H1 (cell line): ENCODE results near the gene CELF2. TPM values are rescaled to one million over a fixed set of nuclear protein-coding genes. Genes with fewer than 3 reads are reported as not detected.

Source experiments
- CTCF ChIA-PET: fragments of 300-600 bp; sonication (Branson Sonifier 250); formaldehyde crosslinking; loops from one replicate; lab custom pipeline; 2021; ENCODE audit not compliant: partially characterized antibody; lab: Charles Lee
- POLR2A ChIA-PET: fragments of 300-600 bp; sonication (Branson Sonifier 250); formaldehyde crosslinking; loops from one replicate; lab custom pipeline; 2021; ENCODE audit warnings: inconsistent platforms; ENCODE audit not compliant: partially characterized antibody; lab: Charles Lee
- DNase-seq, 2 experiments: peaks; one replicate each; pipeline versions ENCODE4 v3.0.0 to v3.0.0-alpha.2; 2010 to 2022; ENCODE audit warnings: low spot score in 2 of 2, low read depth in 1 of 2, mixed read lengths in 1 of 2
- FAIRE-seq: peaks from 2 replicates; lab custom pipeline; 2011; peaks lifted over from hg19 to GRCh38; lab: Jason Lieb, UNC
- H2AFZ ChIP-seq: 2 replicates; pipeline ENCODE4 v1.8.1; 2012; ENCODE audit warnings: low read length, inconsistent platforms
- H2AK5ac ChIP-seq: 2 replicates; pipeline ENCODE4 v1.6.1; 2013; ENCODE audit warnings: low read depth, low read length
- H2BK120ac ChIP-seq: replicated peaks from 2 replicates; pipeline ENCODE3; 2013; ENCODE audit warnings: low read depth, low read length, inconsistent platforms
- H2BK12ac ChIP-seq: 2 replicates; pipeline ENCODE4 v1.6.1; 2013; ENCODE audit warnings: low read depth, low read length
- H2BK15ac ChIP-seq: 2 replicates; pipeline ENCODE4 v1.6.1; 2013; ENCODE audit warnings: low read length
- H2BK20ac ChIP-seq: 2 replicates; pipeline ENCODE4 v1.6.1; 2013; ENCODE audit warnings: low read length
- H2BK5ac ChIP-seq: 2 replicates; pipeline ENCODE4 v1.6.1; 2013; ENCODE audit warnings: low read depth, low read length
- H3K14ac ChIP-seq: 2 replicates; pipeline ENCODE4 v1.6.1; 2013; ENCODE audit warnings: inconsistent platforms; ENCODE audit not compliant: insufficient read length
- H3K18ac ChIP-seq: 2 replicates; pipeline ENCODE4 v1.6.1; 2013; ENCODE audit warnings: low read length; ENCODE audit errors: extremely low read depth
- H3K23ac ChIP-seq: 2 replicates; pipeline ENCODE4 v1.6.1; 2013; ENCODE audit warnings: inconsistent platforms; ENCODE audit not compliant: insufficient read length
- H3K23me2 ChIP-seq: 2 replicates; pipeline ENCODE4 v1.6.1; 2013; ENCODE audit warnings: low read depth, low read length
- H3K27ac ChIP-seq: 2 replicates; pipeline ENCODE4 v1.6.1; 2011; ENCODE audit warnings: low read depth, low read length, inconsistent platforms
- H3K27me3 ChIP-seq, 4 experiments: replicated peaks in 1 of 4; 1 replicate in 1 of 4; 2 replicates in 3 of 4; pipeline versions ENCODE4 v1.6.1 to v1.8.1; 2011 to 2013; ENCODE audit warnings: low read length in 3 of 4, mild to moderate bottlenecking in 3 of 4, inconsistent platforms in 2 of 4, mixed read lengths in 2 of 4, moderate library complexity in 1 of 4; ENCODE audit not compliant: control insufficient read depth in 3 of 4, insufficient read depth in 3 of 4; ENCODE audit errors: extremely low read depth in 1 of 4
- H3K36me3 ChIP-seq, 4 experiments: 2 replicates each; pipeline versions ENCODE4 v1.6.1 to v1.8.1; 2011 to 2013; ENCODE audit warnings: mild to moderate bottlenecking in 4 of 4, low read length in 3 of 4, moderate library complexity in 2 of 4, control low read depth in 1 of 4, inconsistent platforms in 1 of 4; ENCODE audit not compliant: insufficient read depth in 4 of 4, control insufficient read depth in 2 of 4
- H3K4ac ChIP-seq: replicated peaks from 2 replicates; pipeline ENCODE3; 2013; ENCODE audit warnings: low read length, low read depth, mixed read lengths, inconsistent platforms; ENCODE audit not compliant: insufficient read length
- H3K4me1 ChIP-seq, 4 experiments: replicated peaks in 1 of 4; 1 replicate in 1 of 4; 2 replicates in 3 of 4; pipeline versions ENCODE4 v1.6.1 to v1.8.1; 2011 to 2013; ENCODE audit warnings: low read length in 3 of 4, inconsistent platforms in 2 of 4, mixed read lengths in 1 of 4; ENCODE audit not compliant: insufficient read depth in 4 of 4, control insufficient read depth in 3 of 4
- H3K4me2 ChIP-seq, 2 experiments: 2 replicates each; pipeline versions ENCODE4 v1.6.1 to v1.8.1; 2011 to 2013; ENCODE audit warnings: low read depth in 2 of 2, low read length in 2 of 2, control low read depth in 1 of 2, inconsistent platforms in 1 of 2, mild to moderate bottlenecking in 1 of 2; ENCODE audit not compliant: insufficient read depth in 1 of 2
- H3K4me3 ChIP-seq, 4 experiments: fragments of 200-600, 300-600 bp in 1 of 4; sonication (generic), shearing (Covaris generic), sonication (Bioruptor Twin) in 1 of 4; 2 replicates each; pipeline versions ENCODE4 v1.5.1 to v1.8.1; 2011 to 2016; ENCODE audit warnings: low read length in 4 of 4, low read depth in 3 of 4, control low read depth in 2 of 4, inconsistent platforms in 2 of 4, mild to moderate bottlenecking in 2 of 4, mixed read lengths in 1 of 4, moderate library complexity in 1 of 4; ENCODE audit not compliant: insufficient read depth in 2 of 4; ENCODE audit errors: extremely low read depth in 1 of 4
- H3K56ac ChIP-seq: replicated peaks from 2 replicates; pipeline ENCODE3; 2013; ENCODE audit warnings: low read depth, mild to moderate bottlenecking, mixed read lengths, low read length, inconsistent platforms; ENCODE audit not compliant: insufficient read length
- H3K79me1 ChIP-seq: 2 replicates; pipeline ENCODE4 v1.6.1; 2013; ENCODE audit warnings: low read depth, low read length, control low read depth
- H3K79me2 ChIP-seq, 2 experiments: 2 replicates each; pipeline versions ENCODE4 v1.6.1 to v1.8.1; 2012 to 2013; ENCODE audit warnings: low read length in 2 of 2, mild to moderate bottlenecking in 2 of 2, inconsistent platforms in 1 of 2; ENCODE audit not compliant: insufficient read depth in 2 of 2, control insufficient read depth in 1 of 2
- H3K9ac ChIP-seq, 4 experiments: replicated peaks in 1 of 4; 1 replicate in 1 of 4; 2 replicates in 3 of 4; pipeline versions ENCODE4 v1.6.1 to v1.8.1; 2011 to 2013; ENCODE audit warnings: low read depth in 3 of 4, low read length in 3 of 4, control low read depth in 2 of 4, mild to moderate bottlenecking in 2 of 4, moderate library complexity in 2 of 4, inconsistent platforms in 1 of 4; ENCODE audit errors: extremely low read depth in 1 of 4
- H3K9me3 ChIP-seq, 2 experiments: 2 replicates each; pipeline versions ENCODE4 v1.6.1 to v1.8.1; 2012 to 2013; ENCODE audit warnings: mild to moderate bottlenecking in 2 of 2, moderate library complexity in 2 of 2, control low read depth in 1 of 2, inconsistent platforms in 1 of 2, low read depth in 1 of 2, low read length in 1 of 2, mixed read lengths in 1 of 2; ENCODE audit not compliant: insufficient read depth in 2 of 2
- H4K20me1 ChIP-seq, 2 experiments: replicated peaks in 1 of 2; 2 replicates each; pipeline versions ENCODE3 to v1.8.1; 2011 to 2013; ENCODE audit warnings: inconsistent platforms in 2 of 2, low read length in 2 of 2, mild to moderate bottlenecking in 1 of 2; ENCODE audit not compliant: insufficient read depth in 2 of 2, control insufficient read depth in 1 of 2
- H4K5ac ChIP-seq: 2 replicates; pipeline ENCODE4 v1.6.1; 2013; ENCODE audit warnings: low read length, low read depth, mixed read lengths, inconsistent platforms; ENCODE audit not compliant: insufficient read length
- H4K8ac ChIP-seq: 2 replicates; pipeline ENCODE4 v1.8.0; 2013; ENCODE audit warnings: mild to moderate bottlenecking, moderate library complexity, low read length, inconsistent platforms; ENCODE audit not compliant: insufficient read depth; ENCODE audit errors: extremely low read depth
- H4K91ac ChIP-seq: replicated peaks from 2 replicates; pipeline ENCODE3; 2013; ENCODE audit warnings: low read length, mixed read lengths, inconsistent platforms; ENCODE audit not compliant: insufficient read length
- BRCA1 ChIP-seq: IDR thresholded peaks from 2 replicates; pipeline ENCODE4 v1.6.1; 2012; ENCODE audit warnings: low read depth, low read length, improper control_type of control experiment
- CBX5 ChIP-seq: fragments of 300-800, 300-1000 bp; sonication (generic); IDR thresholded peaks from 2 replicates; pipeline ENCODE4 v1.7.1; 2016; ENCODE audit warnings: antibody characterized with exemption, low read length, low read depth
- CEBPB ChIP-seq: IDR thresholded peaks from 2 replicates; pipeline ENCODE4 v1.6.1; 2012; ENCODE audit warnings: low read depth, low read length
- CHD1 ChIP-seq: IDR thresholded peaks from 2 replicates; pipeline ENCODE4 v1.6.1; 2012; ENCODE audit warnings: low read depth, low read length, improper control_type of control experiment
- KDM1A ChIP-seq: fragments of 200-600, 300-600 bp; sonication (generic); IDR thresholded peaks from 2 replicates; pipeline ENCODE4 v1.7.1; 2016; ENCODE audit warnings: mild to moderate bottlenecking, low read length, borderline replicate concordance
- MAFK ChIP-seq: IDR thresholded peaks from 2 replicates; pipeline ENCODE4 v1.6.1; 2012; ENCODE audit warnings: low read depth, mild to moderate bottlenecking, improper control_type of control experiment, low read length
- PHF8 ChIP-seq: fragments of 200-600 bp; sonication (generic); conservative IDR thresholded peaks from 2 replicates; pipeline ENCODE4 v1.7.1; 2012; ENCODE audit warnings: low read depth, mild to moderate bottlenecking, inconsistent platforms, low read length, moderate library complexity
- RBBP5 ChIP-seq: IDR thresholded peaks from 2 replicates; pipeline ENCODE4 v1.7.1; 2012; ENCODE audit warnings: low read depth, mild to moderate bottlenecking, inconsistent platforms, low read length, moderate library complexity, borderline replicate concordance
- SAP30 ChIP-seq: fragments of 300-600 bp; sonication (generic); IDR thresholded peaks from 2 replicates; pipeline ENCODE4 v1.7.1; 2012; ENCODE audit warnings: low read length, moderate library complexity, mild to moderate bottlenecking, inconsistent platforms; ENCODE audit not compliant: insufficient read depth, insufficient replicate concordance
- SIN3A ChIP-seq, 2 experiments: IDR thresholded peaks in 1 of 2; conservative IDR thresholded peaks in 1 of 2; 2 replicates each; pipeline ENCODE4 v1.6.1; 2011 to 2012; ENCODE audit warnings: low read length in 2 of 2, improper control_type of control experiment in 1 of 2, low read depth in 1 of 2, mild to moderate bottlenecking in 1 of 2
- SIRT6 ChIP-seq: IDR thresholded peaks from one replicate; pipeline ENCODE4 v1.7.1; 2012; ENCODE audit warnings: low read length, inconsistent platforms
- SIX5 ChIP-seq: IDR thresholded peaks from 2 replicates; pipeline ENCODE4 v1.6.1; 2011; ENCODE audit warnings: mild to moderate bottlenecking, low read depth, low read length
- SRF ChIP-seq: IDR thresholded peaks from 2 replicates; pipeline ENCODE4 v1.6.1; 2011; ENCODE audit warnings: mild to moderate bottlenecking, low read depth, low read length, moderate library complexity
- WGBS, 2 experiments: shearing (Covaris generic) in 1 of 2; methylation state at CpG; one replicate each; pipeline versions ENCODE4 v1.1.6 to v1.1.7; 2013 to 2015; ENCODE audit warnings: low lambda C conversion rate in 2 of 2, mixed read lengths in 2 of 2, inconsistent platforms in 1 of 2, low coverage in 1 of 2, missing lambda C conversion rate in 1 of 2; ENCODE audit not compliant: insufficient replicate concordance in 2 of 2, insufficient coverage in 1 of 2, insufficient read length in 1 of 2; ENCODE audit errors: extremely low coverage in 1 of 2, missing lambda C conversion rate in 1 of 2; 5-methylcytosine and 5-hydroxymethylcytosine counted together
- polyA plus RNA-seq, 7 experiments: library from polyadenylated mRNA; depleted of rRNA in 3 of 7; stranded (reverse) in 5 of 7; unstranded in 2 of 7; fragments of >200 nt in 5 of 7; fragments of 200-250 nt in 2 of 7; gene quantifications; 1 replicate in 5 of 7; 2 replicates in 1 of 7; 4 replicates in 1 of 7; pipeline versions ENCODE4 v1.2.1 to v1.2.3, GENCODE V29; 2011 to 2013; ENCODE audit warnings: missing spikeins in 2 of 7, mixed read lengths in 2 of 7
- total RNA-seq: library from RNA; stranded (reverse); fragmentation: NEBNext Ultra II Directional; extraction: Animal tissue kit (Norgen Biotek cat#: 25700); gene quantifications from 2 replicates; pipeline ENCODE4 v1.2.1, GENCODE V29; 2021

CELF2 gene
- total and polyA plus RNA-seq, 2 of the 8 experiments (the other 6 are each of a cell fraction or from before 2014, with no cell fraction given): 18.3 to 22.7 TPM

- Histone ChIP-seq H4K20me1 (no peaks in the 10 kb centered on the region), H3K79me1 (no peaks in the 10 kb centered on the region), H2AFZ (no peak overlapping the region), H3K9ac (no peak overlapping the region), H2BK5ac (no peak overlapping the region), H2BK20ac (no peak overlapping the region), H3K14ac (no peak overlapping the region), H2BK15ac (no peak overlapping the region), H3K23ac (no peak overlapping the region), H4K8ac (no peak overlapping the region), H3K18ac (no peak overlapping the region), H3K4me1 (peaks cover 0 to 4% (median 0%) of the 10 kb centered on the region in 4 experiments; a peak in 2 of 7 replicates), H2BK12ac (no peak overlapping the region), H4K5ac (no peak overlapping the region), H3K23me2 (no peaks in the 10 kb centered on the region), H3K36me3 (no peaks in the 10 kb centered on the region), H3K9me3 (no peaks in the 10 kb centered on the region), H3K27ac (no peak overlapping the region), H2BK120ac (no peak overlapping the region), H3K56ac (no peak overlapping the region), H4K91ac (no peak overlapping the region), H3K27me3 (no peaks in the 10 kb centered on the region), H3K4me2 (no peak overlapping the region), H2AK5ac (no peak overlapping the region), H3K4ac (no peak overlapping the region), H3K4me3 (no peak overlapping the region), H3K79me2 (no peaks in the 10 kb centered on the region)
- WGBS, 2 experiments: 92% methylated on average over 15 of the region's 15 CpGs; no CpG with 5 or more reads in 1 of the 2 experiments
- ChIA-PET POLR2A (no interaction called here), CTCF (interaction anchor here (0.7 kb wide), 1 partner anchor 71 kb away, joined by 3 read pairs; no protein-coding TSS in a partner anchor)
- no peak for DNase-seq
- FAIRE-seq: no peak
- no peak for TF ChIP-seq BRCA1
- no peak for TF ChIP-seq SIN3A (conservative IDR thresholded peaks at IDR 0.05 in 1 of 2, IDR thresholded peaks at IDR 0.05 in 1 of 2; ENCODE audit: low read depth in 1 of 2, low read length in 2 of 2)
- TF ChIP-seq SRF: no peak
- no peak for TF ChIP-seq CEBPB
- no peak for TF ChIP-seq SIX5
- TF ChIP-seq KDM1A: no peak
- no peak for TF ChIP-seq MAFK
- TF ChIP-seq SAP30: no peak
- TF ChIP-seq RBBP5: no peak
- TF ChIP-seq CHD1: no peak
- TF ChIP-seq CBX5: no peak
- no peak for TF ChIP-seq PHF8
- TF ChIP-seq SIRT6: no peak
Observed at GRCh38 chr10:11004144-11005077, 13.3 kb upstream of the CELF2 start.
